Medulla oblongata (tissue), 1 donor: ENCODE measurements around the gene VWA8.
A peak's percentile ranks its signal among the peaks of the same experiment; 100 is the strongest.
"Not testable (repeated sequence)": the region's sequence is repeated elsewhere in the genome, so short reads cannot be mapped to it uniquely, and the experiment has no call there.

Experiments
- DNase-seq: peaks from one replicate; pipeline ENCODE4 v3.0.0-alpha.2; 2015; ENCODE audit errors: extremely low spot score

Gene VWA8

GRCh38 chr13:41588899-41589298 is 372.0 kb downstream of the VWA8 start:
- no peak for DNase-seq

GRCh38 chr13:41588448-41588847 is 372.5 kb downstream of the VWA8 start:
- no peak for DNase-seq

- DNase-seq = no peak
Measured at GRCh38 chr13:41587490-41587889, 373.4 kb downstream of the VWA8 start.

GRCh38 chr13:41586216-41586615 is 374.7 kb downstream of the VWA8 start:
- no peak for DNase-seq

GRCh38 chr13:41582027-41582463 is 378.9 kb downstream of the VWA8 start:
- DNase-seq = no peak

- DNase-seq = no peak
Measured at GRCh38 chr13:41580345-41580744, 380.6 kb downstream of the VWA8 start.

- DNase-seq = no peak
Measured at GRCh38 chr13:41579881-41580280, 381.0 kb downstream of the VWA8 start.

- DNase-seq = no peak
Measured at GRCh38 chr13:41579168-41579567, 381.7 kb downstream of the VWA8 start.

GRCh38 chr13:41578371-41578770 is 382.5 kb downstream of the VWA8 start:
- DNase-seq = no peak

GRCh38 chr13:41577436-41577835 is 383.5 kb downstream of the VWA8 start:
- peak; percentile 13 for DNase-seq

- DNase-seq = not testable (repeated sequence)
Measured at GRCh38 chr13:41573640-41574039, 387.3 kb downstream of the VWA8 start.

GRCh38 chr13:41571817-41572340 is 389.0 kb downstream of the VWA8 start:
- DNase-seq = not testable (repeated sequence)

GRCh38 chr13:41568972-41569351 is 391.9 kb downstream of the VWA8 start:
- peak; percentile 76 for DNase-seq

- peak; percentile 60 for DNase-seq
Measured at GRCh38 chr13:41568143-41568971, 392.6 kb downstream of the VWA8 start.

- DNase-seq = no peak
Measured at GRCh38 chr13:41567363-41567762, 393.5 kb downstream of the VWA8 start.

GRCh38 chr13:41565846-41566245 is 395.1 kb downstream of the VWA8 start:
- DNase-seq = peak; percentile 17

- DNase-seq = peak; percentile 63
Measured at GRCh38 chr13:41565216-41565615, 395.7 kb downstream of the VWA8 start.

- DNase-seq = no peak
Measured at GRCh38 chr13:41563984-41564365, 396.9 kb downstream of the VWA8 start.

GRCh38 chr13:41563341-41563983 is 397.4 kb downstream of the VWA8 start:
- peak; percentile 68 for DNase-seq

GRCh38 chr13:41562541-41563178 is 398.2 kb downstream of the VWA8 start:
- peak; percentile 53 for DNase-seq

- peak; percentile 92 for DNase-seq
Measured at GRCh38 chr13:41562083-41562482, 398.8 kb downstream of the VWA8 start.

- DNase-seq = no peak
Measured at GRCh38 chr13:41561170-41561569, 399.7 kb downstream of the VWA8 start.
